Measurements from ENCODE around the gene ADGRL3.
A peak's percentile ranks its signal among the peaks of the same experiment; 100 is the strongest.

The ADGRL3 gene

DNA sequence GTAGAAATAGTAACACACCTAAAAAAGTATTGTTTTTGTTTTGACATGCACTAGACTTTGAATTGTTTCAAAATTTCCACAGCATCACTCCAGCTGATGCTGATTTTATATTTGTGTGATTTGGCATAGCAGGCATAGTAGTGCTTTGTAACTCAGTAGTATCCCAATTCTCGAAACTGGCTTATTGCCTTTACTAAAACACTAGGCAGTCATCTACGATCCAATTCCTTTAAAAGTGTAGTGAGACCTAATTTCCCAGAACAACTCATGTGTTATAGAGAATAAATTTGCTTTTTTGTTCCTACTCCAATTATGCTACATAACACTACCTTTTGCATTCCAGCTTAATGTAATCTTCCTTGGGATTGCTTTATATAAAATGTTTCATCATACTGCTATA lies 797.7 kb downstream of the ADGRL3 start:
- DNase-seq (ENCODE audit: low read depth), result no peak

GRCh38 chr4:62003695-62004094 lies 803.6 kb downstream of the ADGRL3 start:
- DNase-seq (ENCODE audit: low read depth), result no peak

DNA sequence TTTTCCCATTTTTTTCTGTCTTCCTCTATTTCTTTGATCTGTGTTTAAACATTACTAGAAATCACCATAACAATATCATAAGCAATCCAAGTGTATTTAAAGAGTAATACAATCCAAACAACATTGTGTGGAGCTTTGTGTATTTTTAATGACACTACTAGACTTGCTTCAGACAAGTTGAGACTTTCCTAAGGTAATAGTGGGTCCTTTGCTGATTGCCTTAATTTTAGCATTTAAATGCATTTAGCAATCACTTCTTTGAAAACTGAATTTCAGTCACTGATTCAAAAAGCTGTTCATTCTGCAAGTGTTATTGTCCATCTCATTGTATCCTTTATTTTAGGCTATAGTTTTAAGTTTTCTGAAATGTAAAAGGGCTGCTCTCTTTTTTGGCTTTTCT lies 804.8 kb downstream of the ADGRL3 start:
- DNase-seq (ENCODE audit: low read depth), result no peak

DNA sequence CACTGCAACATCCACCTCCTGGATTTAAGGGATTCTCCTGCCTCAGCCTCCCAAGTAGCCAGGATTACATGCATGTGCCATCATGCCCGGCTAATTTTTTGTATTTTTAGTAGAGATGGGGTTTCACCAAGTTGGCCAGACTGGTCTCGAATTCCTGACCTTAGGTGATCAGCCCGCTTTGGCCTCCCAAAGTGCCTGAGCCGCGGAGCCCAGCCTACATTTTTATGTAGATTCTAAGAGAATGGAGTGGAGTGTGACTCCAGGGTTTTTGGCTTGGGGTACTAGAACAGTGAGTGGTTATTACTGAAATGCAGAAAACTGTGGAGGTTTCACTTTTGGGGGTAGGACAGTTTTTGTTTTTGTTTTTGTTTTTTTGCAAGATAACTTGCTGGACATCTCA lies 806.0 kb downstream of the ADGRL3 start:
- no peak for DNase-seq (ENCODE audit: low read depth)

DNA sequence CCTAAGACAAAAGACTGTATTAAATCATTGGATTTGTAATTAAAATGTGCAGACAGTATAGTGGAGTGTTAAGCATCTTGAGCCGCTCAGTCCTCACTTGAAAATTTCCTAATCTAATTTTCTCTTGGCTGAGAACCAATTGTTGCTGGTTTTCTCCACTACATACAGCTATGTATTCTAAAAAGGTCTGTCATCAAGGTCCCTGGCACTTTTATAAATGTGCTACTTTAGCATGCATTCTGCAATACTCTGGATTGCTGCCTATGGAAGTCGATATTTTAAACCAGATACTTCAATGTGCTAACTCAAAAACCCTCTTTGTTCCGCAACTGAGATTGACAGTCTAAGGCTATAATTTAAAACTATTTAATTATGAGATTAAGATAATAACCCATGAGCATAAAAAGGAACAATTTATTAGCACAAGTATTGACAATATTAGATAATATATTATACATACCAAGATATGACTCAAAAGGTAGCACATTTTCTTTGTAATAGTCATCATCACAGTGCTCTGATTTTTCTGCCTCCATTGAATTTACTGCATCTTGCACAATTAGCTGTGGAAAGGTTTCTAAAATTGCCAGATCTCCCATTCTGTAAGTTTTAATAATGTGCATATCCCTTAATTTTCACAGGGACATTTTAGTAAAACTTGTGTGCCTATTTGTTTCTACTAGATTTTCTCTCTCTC lies 815.1 kb downstream of the ADGRL3 start:
- DNase-seq (ENCODE audit: low read depth), result peak; percentile 2

DNA sequence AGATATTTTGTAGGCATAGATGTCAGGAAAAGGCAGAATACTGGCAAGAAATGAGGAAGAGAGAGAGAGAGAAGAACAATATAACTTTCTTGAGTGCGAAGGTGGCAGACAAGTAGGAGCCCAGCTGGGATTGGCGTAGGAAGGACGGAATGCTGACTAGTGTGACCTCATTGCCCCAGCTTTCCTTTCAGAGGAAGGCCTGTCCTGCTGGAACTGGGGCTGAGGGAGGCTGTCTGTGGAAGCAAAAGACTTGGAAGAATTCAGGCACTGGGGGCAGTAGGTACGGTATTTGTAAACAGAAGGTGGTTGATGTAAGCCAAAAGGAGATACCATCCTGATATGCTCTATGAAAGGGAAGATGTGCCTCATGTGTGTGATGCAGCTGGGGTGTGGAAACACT lies 818.4 kb downstream of the ADGRL3 start:
- DNase-seq (ENCODE audit: low read depth), result no peak

DNA sequence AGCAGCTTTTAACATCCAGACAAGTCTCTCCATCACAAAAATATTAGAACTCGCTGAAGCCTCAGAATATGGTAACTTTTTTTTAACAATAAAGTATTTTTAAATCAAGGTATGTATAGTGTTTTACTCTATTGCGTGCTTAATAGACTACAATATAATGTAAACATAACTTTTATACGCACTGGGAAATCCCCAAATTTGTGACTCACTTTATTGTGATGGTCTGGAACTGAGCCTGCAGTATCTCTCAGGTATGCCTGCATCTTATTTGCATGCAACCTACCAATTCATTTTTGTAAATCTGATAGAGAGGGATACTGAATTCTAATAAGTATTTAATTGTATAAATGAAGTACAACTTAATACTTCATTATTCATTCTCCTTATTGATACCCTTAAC lies 823.5 kb downstream of the ADGRL3 start:
- no peak for DNase-seq (ENCODE audit: low read depth)

DNA sequence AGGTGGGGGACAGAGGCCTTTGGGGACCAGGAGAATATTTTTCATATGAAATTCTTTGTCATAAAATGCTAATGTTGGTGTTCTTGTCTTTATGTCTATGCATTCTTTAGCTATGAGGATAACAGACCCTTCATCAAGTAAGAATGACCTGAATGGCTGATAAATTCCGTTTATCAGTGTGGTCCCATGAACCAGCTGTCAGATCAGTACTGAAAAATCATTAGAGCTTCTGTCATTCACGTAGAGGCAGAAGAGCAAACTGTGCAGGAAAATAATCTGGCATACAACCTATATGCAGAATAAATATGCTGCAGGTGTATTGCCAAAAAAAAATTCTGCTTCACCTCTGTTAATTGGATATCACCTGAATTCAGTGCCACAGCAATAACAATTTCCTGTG lies 828.6 kb downstream of the ADGRL3 start:
- DNase-seq (ENCODE audit: low read depth), result no peak

DNA sequence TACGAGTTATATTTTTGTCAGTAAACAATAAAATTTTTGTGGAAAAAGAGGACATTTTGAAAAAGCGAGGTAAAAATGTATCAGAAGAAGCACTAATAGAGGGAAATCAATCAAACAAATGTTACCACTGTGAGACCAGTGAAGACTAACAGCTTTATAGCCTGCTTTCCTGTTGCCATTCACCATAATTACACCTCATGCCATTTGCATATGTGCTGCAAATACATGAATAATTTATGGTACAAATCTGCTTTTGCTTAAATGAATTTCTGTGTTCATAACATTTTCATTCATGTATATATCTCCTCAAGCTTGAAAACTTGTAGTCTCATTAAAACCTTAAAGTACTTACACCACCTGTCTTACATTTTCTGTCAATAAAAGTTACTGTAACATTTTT lies 830.8 kb downstream of the ADGRL3 start:
- DNase-seq (ENCODE audit: low read depth), result no peak

GRCh38 chr4:62037571-62037970 lies 837.4 kb downstream of the ADGRL3 start:
- DNase-seq (ENCODE audit: low read depth), result no peak

GRCh38 chr4:62051332-62051731 lies 851.2 kb downstream of the ADGRL3 start:
- DNase-seq (ENCODE audit: low read depth), result no peak

GRCh38 chr4:62053974-62054373 lies 853.8 kb downstream of the ADGRL3 start:
- DNase-seq (ENCODE audit: low read depth), result no peak

- no peak for DNase-seq (ENCODE audit: low read depth)
Observed at GRCh38 chr4:62057031-62057430, 856.9 kb downstream of the ADGRL3 start.

GRCh38 chr4:62058571-62058970 lies 858.4 kb downstream of the ADGRL3 start:
- DNase-seq (ENCODE audit: low read depth), result no peak

GRCh38 chr4:62070291-62070852 lies 870.2 kb downstream of the ADGRL3 start:
- DNase-seq (ENCODE audit: low read depth), result no peak

- DNase-seq (ENCODE audit: low read depth), result no peak
Observed at GRCh38 chr4:62075089-62075488, 875.0 kb downstream of the ADGRL3 start.

DNA sequence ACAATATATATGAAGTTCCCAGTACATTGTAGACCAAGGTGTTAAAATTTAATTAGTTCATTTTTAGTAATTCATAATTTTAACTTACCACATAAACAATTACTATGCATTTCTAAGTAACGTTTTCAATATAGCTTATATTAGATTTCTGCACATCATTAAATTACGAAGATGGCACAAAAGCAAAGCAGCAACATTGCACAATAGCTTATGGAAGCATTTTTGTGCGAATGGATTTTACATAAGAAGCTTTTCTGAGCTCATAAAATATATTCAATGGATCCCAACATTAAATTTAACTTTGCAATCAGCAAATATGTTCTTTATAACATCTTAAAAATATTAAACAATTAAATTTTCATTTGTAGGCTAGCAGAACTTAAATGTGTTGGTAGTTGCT lies 875.4 kb downstream of the ADGRL3 start:
- no peak for DNase-seq (ENCODE audit: low read depth)

GRCh38 chr4:62077406-62077805 lies 877.3 kb downstream of the ADGRL3 start:
- no peak for DNase-seq (ENCODE audit: low read depth)

DNA sequence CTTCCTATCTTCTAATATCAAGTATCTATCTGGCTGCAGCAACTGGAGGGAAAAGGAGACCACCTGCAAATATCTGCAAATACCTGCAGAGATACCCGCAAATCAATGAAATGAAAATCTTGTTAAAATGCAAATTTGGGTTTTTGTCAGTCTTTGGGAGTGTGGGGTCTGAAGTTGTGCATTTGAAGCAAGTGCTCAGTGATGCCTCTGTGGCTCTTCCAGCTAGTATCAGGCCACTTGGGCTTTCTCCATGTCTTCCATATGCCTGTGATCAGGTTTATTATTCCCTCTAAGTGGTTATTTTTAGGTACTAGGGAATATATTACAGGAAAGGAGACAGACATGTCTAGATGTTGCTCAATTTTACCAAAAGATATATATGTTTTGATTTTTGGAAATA lies 880.3 kb downstream of the ADGRL3 start:
- no peak for DNase-seq (ENCODE audit: low read depth)

GRCh38 chr4:62087706-62088105 lies 887.6 kb downstream of the ADGRL3 start:
- DNase-seq (ENCODE audit: low read depth), result no peak

- no peak for DNase-seq (ENCODE audit: low read depth)
Observed at GRCh38 chr4:62093735-62094134, 893.6 kb downstream of the ADGRL3 start.

DNA sequence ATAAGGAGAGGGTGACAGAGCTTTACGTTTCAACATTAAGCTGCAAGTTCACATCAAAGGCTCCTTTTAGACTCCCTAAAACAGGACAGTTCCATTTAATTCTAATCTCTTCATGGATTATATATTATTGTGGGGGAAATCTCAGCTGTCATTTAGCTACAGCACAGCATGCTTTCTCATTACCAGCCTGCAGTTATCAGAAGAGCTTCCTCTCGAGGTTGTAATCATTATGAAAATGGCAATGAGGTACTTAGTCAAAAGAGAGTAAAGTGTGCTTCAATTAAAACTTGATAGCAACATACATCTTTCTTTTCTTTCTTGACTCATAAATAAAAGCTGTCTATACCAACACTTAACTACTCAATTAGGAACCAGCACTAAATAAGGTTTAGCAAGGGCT lies 896.8 kb downstream of the ADGRL3 start:
- no peak for DNase-seq (ENCODE audit: low read depth)

DNA sequence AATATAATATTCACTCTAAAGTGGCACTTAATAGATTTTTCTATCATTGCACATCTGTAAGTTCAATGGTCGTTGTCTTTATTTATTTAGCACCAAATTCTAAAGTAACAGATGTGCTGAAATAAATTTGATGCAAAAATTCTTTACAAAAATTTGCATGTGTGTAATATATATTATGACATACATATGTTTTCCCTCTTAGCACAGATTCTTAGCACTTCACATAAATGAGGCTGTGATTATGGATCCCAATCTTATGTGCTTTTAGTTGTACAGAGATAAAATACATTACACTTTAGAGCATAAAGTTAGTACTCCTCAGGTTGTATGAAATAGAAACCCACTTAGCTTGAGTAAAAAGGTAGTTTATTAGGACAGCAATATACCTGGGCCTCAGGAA lies 915.1 kb downstream of the ADGRL3 start:
- DNase-seq (ENCODE audit: low read depth), result no peak

- DNase-seq (ENCODE audit: low read depth), result no peak
Observed at GRCh38 chr4:62117886-62118285, 917.8 kb downstream of the ADGRL3 start.
